Measurements from ENCODE around the gene RBM15B. TPM values are rescaled to one million over a fixed set of nuclear protein-coding genes. Genes with fewer than 3 reads are reported as not detected.

Gene RBM15B
- total RNA-seq, 1 donor from 2014 or later: 30.0 TPM

DNA sequence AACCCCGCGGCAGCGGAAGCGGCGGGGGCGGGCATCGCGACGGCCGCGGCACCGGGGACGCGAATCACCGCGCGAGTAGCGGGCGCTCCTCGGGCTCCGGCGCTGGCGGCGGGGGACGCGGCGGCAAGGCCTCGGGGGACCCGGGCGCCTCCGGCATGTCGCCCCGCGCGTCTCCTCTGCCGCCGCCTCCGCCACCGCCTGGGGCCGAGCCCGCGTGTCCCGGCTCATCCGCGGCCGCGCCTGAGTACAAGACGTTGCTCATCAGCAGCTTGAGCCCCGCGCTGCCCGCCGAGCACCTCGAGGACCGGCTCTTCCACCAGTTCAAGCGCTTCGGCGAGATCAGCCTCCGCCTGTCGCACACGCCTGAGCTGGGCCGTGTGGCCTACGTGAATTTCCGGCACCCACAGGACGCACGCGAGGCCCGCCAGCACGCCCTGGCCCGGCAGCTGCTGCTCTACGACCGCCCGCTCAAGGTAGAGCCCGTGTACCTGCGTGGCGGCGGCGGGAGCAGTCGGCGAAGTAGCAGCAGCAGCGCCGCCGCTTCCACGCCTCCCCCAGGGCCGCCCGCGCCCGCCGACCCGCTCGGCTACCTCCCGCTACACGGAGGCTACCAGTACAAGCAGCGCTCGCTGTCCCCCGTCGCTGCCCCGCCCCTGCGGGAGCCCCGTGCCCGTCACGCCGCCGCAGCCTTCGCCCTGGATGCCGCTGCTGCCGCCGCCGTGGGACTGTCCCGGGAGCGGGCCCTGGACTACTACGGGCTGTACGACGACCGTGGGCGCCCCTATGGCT, 675 bp downstream of the RBM15B start:
- no peak for DNase-seq (ENCODE audit: low spot score)

DNA sequence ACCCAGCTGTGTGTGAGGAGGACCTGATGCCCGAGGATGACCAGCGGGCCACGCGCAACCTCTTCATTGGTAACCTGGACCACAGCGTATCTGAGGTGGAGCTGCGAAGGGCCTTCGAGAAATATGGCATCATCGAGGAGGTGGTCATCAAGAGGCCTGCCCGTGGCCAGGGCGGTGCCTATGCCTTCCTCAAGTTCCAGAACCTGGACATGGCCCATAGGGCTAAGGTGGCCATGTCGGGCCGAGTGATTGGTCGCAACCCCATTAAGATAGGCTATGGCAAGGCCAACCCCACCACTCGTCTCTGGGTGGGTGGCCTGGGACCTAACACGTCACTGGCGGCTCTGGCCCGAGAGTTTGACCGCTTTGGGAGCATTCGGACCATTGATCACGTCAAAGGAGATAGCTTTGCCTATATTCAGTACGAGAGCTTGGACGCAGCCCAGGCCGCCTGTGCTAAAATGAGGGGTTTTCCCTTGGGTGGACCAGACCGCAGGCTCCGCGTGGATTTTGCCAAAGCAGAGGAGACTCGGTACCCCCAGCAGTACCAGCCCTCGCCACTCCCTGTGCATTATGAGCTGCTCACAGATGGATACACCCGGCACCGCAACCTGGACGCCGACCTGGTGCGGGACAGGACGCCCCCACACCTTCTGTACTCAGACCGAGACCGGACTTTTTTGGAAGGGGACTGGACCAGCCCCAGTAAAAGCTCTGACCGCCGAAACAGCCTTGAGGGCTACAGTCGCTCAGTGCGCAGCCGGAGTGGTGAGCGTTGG, 1.5 kb downstream of the RBM15B start:
- no peak for DNase-seq (ENCODE audit: low spot score)

DNA sequence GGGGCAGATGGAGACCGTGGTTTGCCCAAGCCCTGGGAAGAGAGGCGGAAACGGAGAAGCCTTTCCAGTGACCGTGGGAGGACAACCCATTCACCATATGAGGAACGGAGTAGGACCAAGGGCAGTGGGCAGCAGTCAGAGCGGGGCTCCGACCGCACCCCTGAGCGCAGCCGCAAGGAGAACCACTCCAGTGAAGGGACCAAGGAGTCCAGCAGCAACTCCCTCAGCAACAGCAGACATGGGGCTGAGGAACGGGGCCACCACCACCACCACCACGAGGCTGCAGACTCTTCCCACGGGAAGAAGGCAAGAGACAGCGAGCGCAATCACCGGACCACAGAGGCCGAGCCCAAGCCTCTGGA, 2.0 kb downstream of the RBM15B start:
- DNase-seq (ENCODE audit: low spot score): no peak

DNA sequence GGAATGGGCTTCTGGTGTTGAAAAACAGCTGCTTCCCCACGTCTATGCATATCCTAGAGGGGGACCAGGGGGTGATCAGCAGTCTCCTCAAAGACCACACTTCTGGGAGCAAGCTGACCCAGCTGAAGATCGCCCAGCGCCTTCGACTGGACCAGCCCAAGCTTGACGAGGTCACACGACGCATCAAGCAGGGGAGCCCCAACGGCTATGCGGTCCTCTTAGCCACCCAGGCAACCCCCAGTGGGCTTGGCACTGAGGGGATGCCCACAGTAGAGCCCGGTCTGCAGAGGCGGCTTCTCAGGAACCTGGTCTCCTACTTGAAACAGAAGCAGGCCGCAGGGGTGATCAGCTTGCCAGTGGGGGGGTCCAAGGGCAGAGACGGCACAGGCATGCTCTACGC, 2.5 kb downstream of the RBM15B start:
- DNase-seq (ENCODE audit: low spot score): no peak

DNA sequence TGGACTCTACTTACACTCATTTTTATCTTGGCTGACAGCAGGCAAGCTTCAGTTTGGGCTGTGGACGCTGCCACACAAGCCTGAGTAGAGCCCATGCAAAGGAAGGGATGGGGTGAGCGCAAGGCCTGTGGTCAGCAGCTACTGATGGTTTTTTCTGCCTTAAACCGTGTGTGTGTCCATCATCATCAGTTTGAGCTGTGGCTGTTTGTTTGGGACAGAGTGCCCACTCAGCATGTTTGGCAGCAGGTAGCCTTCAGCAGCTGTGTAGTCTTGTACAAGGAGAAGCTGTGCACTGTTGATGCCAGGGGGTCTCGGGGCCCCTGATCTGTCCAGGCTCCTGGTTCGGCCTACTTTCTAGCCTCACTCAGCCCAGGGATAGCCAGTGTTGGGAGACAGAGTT, 3.5 kb downstream of the RBM15B start:
- DNase-seq (ENCODE audit: low spot score): no peak

DNA sequence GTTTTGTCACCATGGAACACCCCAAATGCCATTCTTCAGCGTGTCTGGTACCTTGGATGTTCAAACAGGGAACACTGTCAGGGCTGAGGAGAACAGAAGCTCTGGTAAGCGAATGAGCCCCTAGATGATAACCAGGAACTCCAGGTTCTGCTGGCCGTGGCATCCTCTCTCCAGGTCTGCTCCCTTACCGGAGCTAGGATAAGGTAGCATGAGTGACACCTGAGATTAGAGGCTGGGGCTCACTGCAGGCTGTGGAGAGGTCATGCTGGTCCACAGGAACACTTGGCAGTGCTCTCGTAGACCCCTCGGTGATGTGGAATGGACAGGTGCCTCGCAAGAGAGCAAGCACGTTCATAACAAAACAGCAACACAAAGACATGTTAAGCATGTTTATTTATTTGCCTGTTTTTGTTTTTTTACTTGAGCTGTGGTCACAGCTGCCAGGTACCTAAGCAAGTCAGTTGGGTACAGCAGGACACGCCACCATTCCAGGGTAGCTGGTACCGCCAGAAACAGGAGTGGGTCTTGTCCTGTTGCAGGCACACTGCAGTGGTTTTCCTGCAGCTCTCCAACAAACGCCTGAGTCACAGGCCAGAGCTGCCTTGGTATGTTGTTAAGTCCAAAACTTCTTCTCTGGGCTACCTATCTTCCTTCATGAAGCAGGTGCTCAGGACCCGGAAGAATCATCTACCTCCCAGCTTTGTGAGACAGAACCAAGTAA, 4.6 kb downstream of the RBM15B start:
- no peak for DNase-seq (ENCODE audit: low spot score)

DNA sequence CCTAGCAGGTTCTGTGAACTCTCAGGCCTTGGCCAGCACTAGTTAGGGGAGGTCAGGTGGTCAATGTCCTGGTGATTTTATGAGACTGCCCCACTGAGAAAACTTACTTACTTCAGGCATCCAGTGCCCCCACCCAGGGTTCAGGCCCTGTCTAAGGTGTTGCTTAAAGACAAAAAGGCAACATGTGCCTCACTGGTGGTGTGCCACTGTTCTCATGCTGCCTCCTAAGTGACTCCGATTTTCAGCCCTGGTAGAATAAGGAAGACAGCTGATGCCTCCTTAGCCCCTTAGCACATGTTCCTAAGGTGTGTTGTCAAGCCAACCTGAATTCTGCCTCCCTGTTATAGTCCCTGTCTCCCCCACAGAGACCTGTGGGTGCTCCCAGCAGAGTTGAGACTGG, 5.3 kb downstream of the RBM15B start:
- no peak for DNase-seq (ENCODE audit: low spot score)

DNA sequence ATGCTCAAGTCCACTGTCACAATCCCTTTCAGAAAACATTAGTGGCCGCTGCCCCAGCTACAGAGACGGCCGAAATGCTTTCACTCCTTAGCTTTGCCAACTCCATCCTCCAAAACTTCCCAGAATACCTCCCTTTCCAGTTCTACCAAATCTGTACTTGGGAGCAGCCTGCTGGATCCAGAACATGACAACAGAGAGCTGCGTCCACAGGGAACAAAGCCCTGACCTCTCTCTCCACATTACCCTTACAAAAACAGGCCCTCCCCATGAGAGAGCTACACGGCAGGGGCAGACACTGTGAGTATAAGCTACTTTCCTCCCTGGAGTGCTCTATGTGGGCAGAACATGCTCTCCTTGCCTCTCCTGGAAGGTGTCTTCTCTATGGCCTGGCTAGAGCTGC, 6.3 kb downstream of the RBM15B start:
- DNase-seq (ENCODE audit: low spot score): no peak

DNA sequence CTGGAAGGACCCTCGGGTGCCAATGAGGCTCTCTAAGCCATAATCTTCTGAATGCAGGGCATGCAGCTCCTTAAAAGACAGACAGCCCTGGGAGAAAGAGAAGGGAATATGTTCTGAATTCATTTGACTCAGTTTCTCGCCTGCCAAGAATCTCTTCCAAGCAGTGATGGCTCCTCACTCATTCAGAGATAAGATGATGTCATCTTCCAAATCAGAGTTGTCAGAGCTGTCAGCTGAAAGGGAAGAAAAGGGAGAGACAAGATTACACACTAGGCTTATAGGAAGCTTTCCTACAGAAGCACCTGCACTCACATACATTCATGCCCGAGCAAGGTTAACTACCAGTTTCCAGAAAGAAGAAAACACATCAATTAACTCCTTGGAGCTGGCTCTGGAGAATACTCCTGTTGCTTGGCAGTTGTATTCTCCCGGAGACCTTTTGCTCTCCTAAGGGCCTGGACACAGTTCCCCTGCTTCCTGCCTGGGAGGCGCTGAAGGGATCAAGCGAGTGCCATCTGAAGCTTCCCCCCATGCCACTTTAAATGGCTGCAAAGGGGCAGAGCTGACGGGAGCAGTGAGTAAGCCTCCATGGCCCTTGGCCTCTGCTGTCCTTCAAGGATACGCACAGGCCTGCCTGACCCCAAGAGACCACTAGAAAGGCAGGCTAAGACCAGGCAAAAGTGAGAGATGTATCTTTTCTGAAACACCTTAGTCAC, 7.7 kb downstream of the RBM15B start:
- DNase-seq (ENCODE audit: low spot score): no peak

DNA sequence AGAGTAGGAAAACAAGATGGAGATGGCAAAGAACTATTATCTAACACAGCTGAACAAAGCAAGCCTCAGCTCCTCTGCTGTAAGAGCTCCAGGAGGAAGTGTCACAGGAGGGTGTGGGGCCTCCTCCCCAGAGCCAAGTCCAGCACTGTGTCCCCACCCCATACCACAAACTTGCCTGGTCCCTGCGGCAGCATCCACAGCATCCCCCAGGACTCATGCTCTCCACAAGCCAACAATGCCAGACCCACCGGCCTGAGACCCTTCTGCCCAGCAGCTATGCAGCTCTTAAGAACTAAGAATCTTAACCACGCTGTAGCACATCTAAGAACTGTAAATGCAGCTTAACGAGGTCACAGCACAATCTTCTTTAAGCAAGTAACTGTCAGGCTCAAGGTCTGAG, 9.1 kb downstream of the RBM15B start:
- DNase-seq (ENCODE audit: low spot score): no peak

DNA sequence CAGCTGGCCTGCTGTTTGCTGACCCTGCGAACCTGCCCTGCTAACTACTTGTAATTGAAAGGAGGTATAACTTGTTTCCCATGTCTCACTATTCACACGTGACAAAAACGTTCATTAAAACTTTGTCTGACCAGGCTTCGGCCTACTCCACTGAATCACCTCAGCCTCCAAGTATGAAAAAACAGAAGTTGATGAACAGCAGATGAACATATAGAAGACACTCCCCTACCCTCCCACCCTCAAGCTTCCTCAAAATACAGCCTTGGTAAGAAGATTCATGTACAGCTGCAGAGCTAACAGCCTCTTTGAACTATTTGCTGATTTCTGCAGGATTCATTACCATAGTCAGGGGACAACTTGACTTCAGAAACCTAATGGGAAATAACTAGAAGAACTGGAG, 10.7 kb downstream of the RBM15B start:
- DNase-seq (ENCODE audit: low spot score): no peak

DNA sequence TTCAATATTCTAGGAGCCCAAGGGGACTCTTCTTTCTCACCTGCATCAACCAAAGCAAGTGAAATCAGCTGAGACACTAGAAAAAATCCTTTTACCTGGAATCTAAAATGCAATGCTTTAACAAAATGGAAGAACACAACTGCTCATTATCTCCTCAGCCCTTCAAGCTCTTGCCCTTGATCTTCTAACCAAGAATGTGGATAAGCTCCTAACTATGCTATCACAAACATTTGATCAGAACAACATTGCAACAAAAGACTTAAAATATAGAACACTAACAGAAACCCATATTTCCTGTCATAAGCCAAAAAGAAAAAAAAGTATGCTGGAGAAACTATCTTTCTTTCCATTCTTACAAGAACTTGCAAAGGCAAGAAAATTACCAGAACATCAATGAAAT, 12.6 kb downstream of the RBM15B start:
- no peak for DNase-seq (ENCODE audit: low spot score)

DNA sequence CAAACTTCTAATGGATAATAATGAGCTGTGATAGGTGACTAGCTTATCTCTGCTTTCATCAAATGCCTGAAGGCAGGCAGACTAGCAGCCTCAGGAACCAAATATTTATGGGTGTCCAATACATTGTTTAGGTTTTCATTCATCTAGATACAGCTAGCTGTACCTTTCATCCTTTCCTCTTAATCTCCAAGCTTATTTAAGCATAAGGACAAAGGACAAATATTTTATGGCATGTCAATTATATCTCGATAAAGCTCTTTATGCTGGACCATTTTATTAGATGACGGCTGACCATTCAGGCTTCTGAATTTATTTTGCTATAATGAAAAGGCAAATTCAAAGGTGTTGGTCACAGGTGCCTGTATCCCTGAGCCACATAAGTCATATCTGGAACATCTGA, 16.9 kb downstream of the RBM15B start:
- no peak for DNase-seq (ENCODE audit: low spot score)

DNA sequence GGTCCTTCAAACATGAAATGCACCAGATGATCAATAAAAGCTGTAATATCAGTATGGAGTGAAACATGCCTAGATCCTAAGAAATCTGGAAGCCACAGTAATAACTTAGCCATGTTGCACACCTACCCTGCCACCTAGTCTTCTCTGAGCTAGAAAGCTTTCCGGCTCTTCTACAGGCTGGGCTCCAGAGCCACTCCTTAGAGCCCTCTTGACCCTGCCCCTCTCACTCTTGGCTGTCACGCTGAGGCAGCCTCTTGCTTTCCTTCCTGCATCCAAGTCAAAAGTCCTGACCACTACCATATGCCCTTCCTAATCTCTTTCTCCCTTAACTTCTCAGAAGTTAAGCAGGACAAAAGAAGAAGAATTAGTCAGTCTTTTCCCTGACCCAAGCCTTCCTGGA, 17.7 kb downstream of the RBM15B start:
- DNase-seq (ENCODE audit: low spot score): no peak

DNA sequence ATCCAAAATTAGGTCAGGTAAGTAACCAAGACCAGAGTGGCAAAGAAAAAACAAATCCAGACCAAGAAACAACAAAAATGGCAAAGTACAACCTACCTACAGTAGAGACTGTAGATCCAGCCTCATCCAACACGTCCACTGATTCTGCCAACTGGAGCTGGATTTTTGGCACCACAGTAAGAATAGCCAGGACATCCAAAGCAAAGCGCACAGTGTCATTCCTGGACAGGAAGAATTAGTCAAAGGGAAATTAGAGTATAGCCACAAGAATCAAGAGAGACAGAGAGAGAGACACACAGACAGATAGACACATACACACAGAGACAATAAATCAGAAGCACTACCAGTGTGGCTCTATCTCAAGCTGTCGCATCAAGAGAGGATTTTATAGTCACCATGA, 31.1 kb downstream of the RBM15B start:
- no peak for DNase-seq (ENCODE audit: low spot score)

DNA sequence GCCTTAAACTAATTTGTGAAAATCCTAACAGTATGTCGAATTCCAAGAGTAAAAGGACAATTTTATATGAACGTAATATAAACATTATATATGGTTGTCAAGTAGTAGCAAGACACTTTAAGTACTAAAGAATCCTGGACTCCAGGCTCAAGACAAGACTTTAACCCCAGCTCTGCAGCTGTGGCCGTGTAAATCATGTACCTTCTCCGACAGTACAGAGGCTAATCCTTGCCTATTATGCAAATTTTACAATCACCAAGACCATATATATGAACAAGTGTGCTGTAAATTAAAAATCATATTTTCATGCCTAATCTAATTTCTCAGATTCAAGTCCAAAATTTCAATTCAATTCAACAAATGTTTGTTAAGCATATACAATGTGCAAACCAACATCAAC, 35.8 kb downstream of the RBM15B start:
- no peak for DNase-seq (ENCODE audit: low spot score)

DNA sequence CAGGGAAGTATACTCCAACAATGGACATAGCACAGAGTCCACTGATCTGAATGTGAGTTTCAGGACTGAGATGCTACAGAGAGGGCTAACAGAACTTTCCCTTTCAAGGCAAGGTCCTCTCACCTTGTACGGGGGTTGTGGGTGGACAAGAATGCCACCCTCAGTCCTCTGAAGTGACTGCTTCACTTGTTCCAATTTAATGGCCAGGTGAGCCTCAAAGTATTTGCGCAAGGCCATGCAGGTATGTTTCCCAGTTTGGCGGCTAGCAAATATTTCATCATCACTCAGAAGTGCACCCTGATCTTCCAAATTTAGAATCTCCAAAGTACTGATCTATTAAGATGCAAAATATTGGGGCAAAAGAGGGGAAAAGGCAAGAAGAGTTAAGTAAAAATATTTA, 38.1 kb downstream of the RBM15B start:
- DNase-seq (ENCODE audit: low spot score): no peak

DNA sequence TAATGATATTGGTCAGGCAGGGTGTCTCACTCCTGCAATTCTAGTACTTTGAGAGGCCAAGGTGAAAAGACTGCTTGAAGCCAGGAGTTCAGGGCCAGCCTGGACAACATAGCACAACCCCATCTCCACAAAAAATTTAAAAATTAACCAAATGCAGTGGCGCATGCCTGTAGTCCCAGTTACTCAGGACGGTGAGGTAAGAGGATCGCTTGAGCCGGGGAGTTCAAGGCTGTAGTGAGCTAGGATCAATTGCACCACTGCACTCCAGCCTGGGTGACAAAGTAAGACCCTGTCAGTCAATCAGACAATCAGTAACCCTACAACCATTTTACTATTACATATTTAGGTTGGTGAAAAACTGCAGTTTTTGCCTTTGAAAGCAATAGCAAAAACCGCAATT, 43.0 kb downstream of the RBM15B start:
- no peak for DNase-seq (ENCODE audit: low spot score)

DNA sequence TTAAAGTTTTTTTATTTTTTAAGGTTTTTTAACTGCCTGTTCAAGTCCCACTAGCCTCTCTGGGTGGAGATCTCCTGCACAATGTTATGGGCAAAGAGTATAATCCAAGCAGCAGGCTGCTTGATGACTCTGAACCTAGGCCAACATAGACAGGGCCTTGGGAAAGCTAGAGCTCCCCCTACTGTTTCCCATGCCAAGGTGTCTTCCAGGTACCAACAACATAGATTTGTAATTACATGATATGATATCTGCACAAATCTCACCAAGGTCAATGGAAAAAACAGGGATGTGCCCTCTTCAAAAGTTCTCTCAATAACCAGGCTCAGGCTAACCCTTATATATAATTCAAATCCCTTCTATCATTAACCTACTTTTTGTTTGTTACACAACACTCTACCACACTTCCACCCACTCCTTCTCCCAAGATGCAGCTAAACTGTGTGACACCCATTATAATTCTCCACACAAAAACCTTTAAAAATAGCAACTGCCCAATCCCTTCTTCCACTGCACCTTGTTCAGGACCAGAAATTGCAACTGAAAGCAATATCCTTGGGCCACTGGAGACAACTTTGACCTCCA, 43.8 kb downstream of the RBM15B start:
- peak; percentile 41 for DNase-seq (ENCODE audit: low spot score)

DNA sequence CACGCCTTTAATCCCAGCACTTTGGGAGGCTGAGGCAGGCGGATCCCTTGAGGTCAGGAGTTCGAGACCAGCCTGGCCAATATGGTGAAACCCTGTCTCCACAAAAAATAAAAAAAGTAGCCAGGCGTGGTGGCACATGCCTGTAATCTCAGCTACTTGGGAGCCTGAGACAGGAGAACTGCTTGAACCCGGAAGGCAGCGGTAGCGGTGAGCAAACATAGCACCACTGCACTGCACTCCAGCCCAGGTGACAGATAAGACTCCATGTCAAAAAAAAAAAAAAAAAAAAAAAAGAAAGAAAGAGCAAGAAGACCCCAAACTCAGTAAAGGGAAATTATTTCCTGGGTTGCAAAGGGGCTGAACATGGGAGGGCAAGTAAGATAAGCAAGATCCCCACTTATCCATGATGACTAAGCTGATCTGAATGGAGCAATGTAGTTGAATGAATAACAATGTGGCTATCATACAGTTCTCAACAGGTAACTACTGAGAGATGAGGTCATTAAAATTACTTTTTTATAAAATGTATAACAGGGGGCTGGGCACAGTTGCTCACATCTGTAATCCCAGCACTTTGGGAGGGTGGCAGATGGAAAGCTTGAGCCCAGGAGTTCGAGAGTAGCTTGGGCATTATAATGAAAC, 46.0 kb downstream of the RBM15B start:
- no peak for DNase-seq (ENCODE audit: low spot score)

DNA sequence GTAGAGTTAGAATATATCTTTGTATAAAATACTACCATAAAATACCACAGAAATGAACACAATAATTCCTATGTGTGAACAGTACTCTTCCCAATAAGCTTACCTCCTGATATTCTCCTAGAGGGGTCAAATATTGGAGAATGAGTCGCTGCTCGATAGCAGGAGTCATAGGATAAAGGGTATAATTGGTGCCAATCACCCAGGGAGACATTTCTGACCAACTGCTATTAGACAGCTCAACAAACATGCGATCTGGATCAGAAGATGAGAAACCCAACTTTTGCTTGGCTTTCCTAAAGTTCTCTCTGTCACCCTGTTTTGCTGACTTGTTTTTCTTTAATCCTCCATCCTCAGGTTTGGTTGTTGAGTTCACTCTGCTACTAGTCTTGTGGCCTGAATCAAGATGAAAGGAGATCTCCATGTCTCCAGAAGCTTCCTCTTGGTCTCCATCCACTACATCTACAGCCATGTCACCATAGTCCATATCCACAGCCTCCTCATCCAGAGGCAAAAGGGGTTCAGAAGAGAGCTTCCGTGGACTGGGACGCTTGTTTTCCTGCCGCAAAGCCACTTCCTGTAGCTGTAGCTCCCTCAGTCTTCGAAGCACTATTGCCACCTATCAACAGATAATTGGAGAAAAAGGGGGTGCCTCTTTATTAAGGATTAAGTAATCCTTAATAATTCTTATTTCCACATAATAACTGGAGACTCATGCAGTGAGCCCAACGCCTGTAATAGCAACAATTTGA, 50.4 kb downstream of the RBM15B start:
- DNase-seq (ENCODE audit: low spot score): no peak
